AG04449 (cell line): Measurements from ENCODE around the gene BMPR1B.

Source experiments
- CTCF ChIA-PET: fragments of 350-600 bp; formaldehyde crosslinking; extraction: SDS; loops from one replicate; lab custom pipeline; 2021; ENCODE audit warnings: antibody characterized with exemption; lab: Yijun Ruan, JAX
- POLR2A ChIA-PET: fragments of 400-600, 350-600 bp; formaldehyde crosslinking; extraction: SDS; loops from one replicate; lab custom pipeline; 2020; ENCODE audit warnings: antibody characterized with exemption, inconsistent platforms; lab: Yijun Ruan, JAX
- DNase-seq: peaks from one replicate; pipeline ENCODE4 v3.0.0-alpha.2; 2010; ENCODE audit warnings: low read depth, low spot score
- H3K4me3 ChIP-seq: 2 replicates; pipeline ENCODE4 v1.5.1; 2011; ENCODE audit warnings: low read depth, mild to moderate bottlenecking, control low read depth, low read length
- CTCF ChIP-seq: IDR thresholded peaks from one replicate; pipeline ENCODE4 v1.5.1; 2011; ENCODE audit warnings: mild to moderate bottlenecking, moderate library complexity, low read length, control low read depth, inconsistent platforms; ENCODE audit not compliant: insufficient read depth; ENCODE audit errors: missing control alignments

The BMPR1B gene

DNA sequence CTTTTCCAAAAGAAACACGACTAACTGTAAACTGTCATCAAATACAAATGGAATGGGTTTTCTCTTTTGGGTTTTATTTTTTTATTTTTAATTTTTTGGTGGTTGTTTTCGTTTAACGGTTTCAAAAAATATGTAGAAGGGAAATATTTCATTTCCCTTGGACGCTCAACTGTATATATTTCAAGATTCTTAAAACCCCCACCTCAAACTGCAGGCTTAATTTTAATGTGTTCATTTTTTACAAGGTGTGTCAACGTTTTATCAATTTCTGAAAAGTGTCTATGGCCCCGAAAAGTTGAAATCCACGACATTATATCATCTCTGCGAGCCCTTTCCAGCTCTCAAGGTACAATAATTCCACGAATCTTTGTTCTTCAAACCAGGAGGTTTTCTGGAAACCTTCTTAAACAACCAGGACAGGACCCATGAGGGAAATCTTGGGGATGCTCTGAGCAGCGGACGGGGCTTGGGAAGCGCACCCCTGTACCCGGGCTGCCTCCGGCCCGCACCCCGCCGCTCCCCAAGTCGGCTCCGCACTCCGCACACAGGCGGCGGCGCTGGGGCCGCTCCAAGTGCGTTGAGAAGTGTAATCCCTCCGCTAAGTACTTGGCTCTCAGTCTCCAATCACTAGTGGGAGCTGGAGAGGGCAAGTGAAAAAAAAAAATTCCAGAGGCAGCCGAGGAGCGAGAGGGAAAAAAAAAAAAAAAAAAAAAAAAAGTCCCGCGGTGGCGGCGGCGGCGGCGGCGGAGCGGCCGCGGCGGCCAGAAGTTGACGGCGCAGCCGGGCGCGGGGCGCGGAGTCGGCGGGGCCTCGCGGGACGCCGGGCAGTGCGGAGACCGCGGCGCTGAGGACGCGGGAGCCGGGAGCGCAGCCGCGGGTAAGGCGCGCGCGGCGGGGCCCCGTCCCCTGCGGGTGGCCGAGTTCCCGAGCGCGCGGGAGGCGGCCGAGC is at the start of gene BMPR1B:
TSS of gene BMPR1B (plus strand) at position 764 of the 949 bp plus-strand sequence. CDS start 346,470 bp downstream, outside the sequence.
- peak within 1 kb of the TSS; percentile 55 for H3K4me3 ChIP-seq
- DNase-seq = no peak
- CTCF ChIA-PET = interaction anchor here (0.7 kb wide), 2 partner anchors 148 to 338 kb away, joined by 3 to 4 read pairs; no protein-coding TSS in a partner anchor
- no peak for TF ChIP-seq CTCF
- POLR2A ChIA-PET = no interaction called here

- ChIA-PET CTCF (no interaction called here), POLR2A (no interaction called here)
- TF ChIP-seq CTCF = no peak
Observed at GRCh38 chr4:94711635-94712034, 46.1 kb upstream of the BMPR1B start.

GRCh38 chr4:94714365-94715160 is 43.2 kb upstream of the BMPR1B start:
- TF ChIP-seq CTCF = no peak
- no peak overlapping the region for H3K4me3 ChIP-seq
- CTCF ChIA-PET = interaction anchor here (1.7 kb wide), 1 partner anchor 17 kb away, joined by 11 read pairs; no protein-coding TSS in a partner anchor
- peak; percentile 83 for DNase-seq
- POLR2A ChIA-PET = no interaction called here

More at GRCh38 chr4:94711635-94712034, 46.1 kb upstream of the BMPR1B start:
- no peak overlapping the region for H3K4me3 ChIP-seq
- no peak for DNase-seq

- no peak overlapping the region for H3K4me3 ChIP-seq
- TF ChIP-seq CTCF = no peak
- POLR2A ChIA-PET = no interaction called here
- CTCF ChIA-PET = interaction anchor here (1.7 kb wide), 1 partner anchor 16 kb away, joined by 11 read pairs; no protein-coding TSS in a partner anchor
- DNase-seq = no peak
Observed at GRCh38 chr4:94715726-94716125, 42.0 kb upstream of the BMPR1B start.

- no peak overlapping the region for H3K4me3 ChIP-seq
- TF ChIP-seq CTCF = no peak
- ChIA-PET CTCF (interaction anchor here (1.7 kb wide), 1 partner anchor 11 kb away, joined by 6 read pairs; no protein-coding TSS in a partner anchor), POLR2A (no interaction called here)
- no peak for DNase-seq
Observed at GRCh38 chr4:94721310-94721709, 36.4 kb upstream of the BMPR1B start.
